Measurements from ENCODE around the gene SPRED3.

The SPRED3 gene

GRCh38 chr19:38394488-38394887 is 6.0 kb downstream of the SPRED3 start:
- Mint-ChIP-seq H3K36me3 (ENCODE audit: low read depth) (peaks cover 27% of the 10 kb centered on the region), H3K9me3 (peaks cover 10% of the 10 kb centered on the region), H3K4me3 (no peak overlapping the region), H3K4me1 (peaks cover 3% of the 10 kb centered on the region), H3K27ac (no peak overlapping the region), H3K27me3 (ENCODE audit: low read depth) (peaks cover 29% of the 10 kb centered on the region)
- TF ChIP-seq CTCF (IDR thresholded peaks at IDR 0.05; ENCODE audit: unreplicated experiment in 3 of 3), result no peak

GRCh38 chr19:38395381-38396114 is 7.1 kb downstream of the SPRED3 start:
- H3K9me3 Mint-ChIP-seq, result peaks cover 10% of the 10 kb centered on the region
- no peaks in the 10 kb centered on the region for H3K4me1 Mint-ChIP-seq
- TF ChIP-seq CTCF (IDR thresholded peaks at IDR 0.05; ENCODE audit: unreplicated experiment in 3 of 3), result no peak
- H3K36me3 Mint-ChIP-seq (ENCODE audit: low read depth), result peaks cover 27% of the 10 kb centered on the region
- H3K4me3 Mint-ChIP-seq, result no peak overlapping the region
- H3K27me3 Mint-ChIP-seq (ENCODE audit: low read depth), result peaks cover 24% of the 10 kb centered on the region
- H3K27ac Mint-ChIP-seq, result no peak overlapping the region

DNA sequence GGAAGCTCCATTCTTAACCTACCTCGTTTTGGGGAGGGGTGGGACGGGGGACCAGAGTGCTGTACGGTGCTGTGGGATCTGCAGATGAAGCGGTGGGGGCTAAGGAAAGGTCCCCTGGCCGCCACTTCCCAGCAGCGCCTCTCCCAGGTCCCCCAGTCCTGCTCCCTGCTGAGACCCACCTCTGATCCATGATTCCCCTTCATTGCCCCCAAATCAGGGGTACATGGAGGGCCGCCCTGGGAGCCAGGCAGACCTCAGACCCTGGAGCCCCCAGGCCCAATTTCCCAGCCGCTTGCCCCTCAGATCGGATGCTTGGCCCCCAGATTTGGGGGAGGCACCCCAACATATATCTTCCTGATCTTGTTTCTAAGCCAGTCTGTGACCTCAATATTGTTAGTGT is 10.6 kb downstream of the SPRED3 start:
- no peaks in the 10 kb centered on the region for H3K4me1 Mint-ChIP-seq
- no peak overlapping the region for H3K27ac Mint-ChIP-seq
- peaks cover 20% of the 10 kb centered on the region for H3K27me3 Mint-ChIP-seq (ENCODE audit: low read depth)
- no peak for TF ChIP-seq CTCF (IDR thresholded peaks at IDR 0.05; ENCODE audit: unreplicated experiment in 3 of 3)
- H3K36me3 Mint-ChIP-seq (ENCODE audit: low read depth), result peaks cover 21% of the 10 kb centered on the region
- H3K9me3 Mint-ChIP-seq, result peaks cover 7% of the 10 kb centered on the region
- H3K4me3 Mint-ChIP-seq, result no peak overlapping the region

DNA sequence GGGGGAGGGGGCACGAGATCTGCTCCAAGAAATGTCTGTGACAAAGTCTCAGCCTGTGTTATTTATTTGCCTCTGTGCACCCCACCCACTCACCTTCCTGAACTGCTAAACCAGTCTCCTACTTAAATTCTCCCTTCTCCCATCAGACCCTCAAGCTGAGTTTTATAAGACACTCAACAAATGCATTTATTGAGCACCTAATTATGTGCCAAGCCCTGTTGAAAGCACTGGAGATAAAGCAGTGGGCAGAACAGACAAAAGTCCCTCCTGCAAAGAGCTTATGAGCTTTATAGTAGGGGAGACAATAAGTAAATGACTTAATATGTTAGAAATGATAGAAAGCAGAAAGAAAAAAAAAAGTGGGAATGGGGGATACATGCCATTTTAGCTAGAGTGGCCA is 11.0 kb downstream of the SPRED3 start:
- peaks cover 6% of the 10 kb centered on the region for H3K9me3 Mint-ChIP-seq
- no peak overlapping the region for H3K27ac Mint-ChIP-seq
- no peak overlapping the region for H3K4me3 Mint-ChIP-seq
- H3K36me3 Mint-ChIP-seq (ENCODE audit: low read depth), result peaks cover 18% of the 10 kb centered on the region
- no peaks in the 10 kb centered on the region for H3K4me1 Mint-ChIP-seq
- TF ChIP-seq CTCF (IDR thresholded peaks at IDR 0.05; ENCODE audit: unreplicated experiment in 3 of 3), result no peak
- peaks cover 20% of the 10 kb centered on the region for H3K27me3 Mint-ChIP-seq (ENCODE audit: low read depth)

DNA sequence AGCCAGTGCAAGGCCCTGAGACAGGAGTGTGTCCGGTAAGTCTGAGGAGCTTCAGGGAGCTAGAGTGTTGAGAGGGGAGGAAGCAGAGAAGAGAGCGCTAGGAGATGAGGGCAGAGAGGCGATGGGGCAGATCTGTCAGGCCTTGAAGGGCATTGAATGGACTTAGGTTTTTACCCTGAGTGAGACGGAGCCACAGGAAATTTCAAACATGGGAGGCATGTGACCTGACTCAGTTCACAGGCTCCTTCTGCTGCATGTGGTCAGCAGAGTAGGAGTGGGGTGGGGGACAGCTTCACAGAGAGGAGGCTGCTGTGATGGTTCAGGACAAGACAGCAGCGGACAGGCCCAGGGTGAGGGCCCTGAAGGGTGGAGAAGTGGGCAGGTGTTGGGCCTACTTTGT is 11.9 kb downstream of the SPRED3 start:
- H3K4me1 Mint-ChIP-seq, result no peaks in the 10 kb centered on the region
- H3K36me3 Mint-ChIP-seq (ENCODE audit: low read depth), result peaks cover 16% of the 10 kb centered on the region
- H3K9me3 Mint-ChIP-seq, result peaks cover 6% of the 10 kb centered on the region
- H3K27ac Mint-ChIP-seq, result no peak overlapping the region
- peaks cover 20% of the 10 kb centered on the region for H3K27me3 Mint-ChIP-seq (ENCODE audit: low read depth)
- TF ChIP-seq CTCF (IDR thresholded peaks at IDR 0.05; ENCODE audit: unreplicated experiment in 3 of 3), result no peak
- H3K4me3 Mint-ChIP-seq, result peak overlapping the region in 2 of 3 experiments; percentile 27 to 35

- Mint-ChIP-seq H3K4me1 (no peaks in the 10 kb centered on the region), H3K27ac (no peak overlapping the region), H3K27me3 (ENCODE audit: low read depth) (peaks cover 20% of the 10 kb centered on the region), H3K4me3 (no peak overlapping the region), H3K36me3 (ENCODE audit: low read depth) (peaks cover 17% of the 10 kb centered on the region), H3K9me3 (peaks cover 6% of the 10 kb centered on the region)
- no peak for TF ChIP-seq CTCF (IDR thresholded peaks at IDR 0.05; ENCODE audit: unreplicated experiment in 3 of 3)
These were observed 12.7 kb downstream of the SPRED3 start for GRCh38 chr19:38401148-38401547.

Measured in nephron (organoid).